Duodenal mucosa (tissue), 2 donors: Measurements from ENCODE around the gene COL16A1.
A peak's percentile ranks its signal among the peaks of the same experiment; 100 is the strongest.

Source experiments
- H3K27ac ChIP-seq: one replicate; pipeline ENCODE4 v1.7.0; 2013; ENCODE audit warnings: low read depth, low read length
- H3K27me3 ChIP-seq, 2 donors: one replicate each; pipeline ENCODE4 v1.7.0; 2013; ENCODE audit warnings: low read length in 2 of 2, control low read depth in 1 of 2; ENCODE audit not compliant: insufficient read depth in 2 of 2, control insufficient read depth in 1 of 2
- H3K36me3 ChIP-seq, 2 donors: one replicate each; pipeline ENCODE4 v1.7.0; 2013; ENCODE audit warnings: low read length in 2 of 2, control low read depth in 1 of 2; ENCODE audit not compliant: insufficient read depth in 2 of 2, control insufficient read depth in 1 of 2
- H3K4me1 ChIP-seq, 2 donors: one replicate each; pipeline ENCODE4 v1.7.0; 2013; ENCODE audit warnings: low read length in 2 of 2, control low read depth in 1 of 2; ENCODE audit not compliant: insufficient read depth in 2 of 2, control insufficient read depth in 1 of 2
- H3K4me3 ChIP-seq, 2 donors: one replicate each; pipeline ENCODE4 v1.7.0; 2013; ENCODE audit warnings: low read length in 2 of 2, low read depth in 1 of 2
- H3K9ac ChIP-seq, 2 donors: one replicate each; pipeline ENCODE4 v1.7.0; 2013; ENCODE audit warnings: low read length in 2 of 2, low read depth in 1 of 2
- H3K9me3 ChIP-seq, 2 donors: one replicate each; pipeline ENCODE4 v1.7.0; 2013; ENCODE audit warnings: low read length in 2 of 2, control low read depth in 1 of 2; ENCODE audit not compliant: control insufficient read depth in 1 of 2

COL16A1 gene

GRCh38 chr1:31652891-31653499 is 50.8 kb downstream of the COL16A1 start:
- Histone ChIP-seq H3K4me3 (no peak overlapping the region), H3K36me3 (peaks cover 0 to 2% of the 10 kb centered on the region in 2 donors), H3K4me1 (peaks cover 3 to 14% of the 10 kb centered on the region in 2 donors), H3K9me3 (no peaks in the 10 kb centered on the region), H3K9ac (no peak overlapping the region), H3K27ac (no peak overlapping the region), H3K27me3 (no peaks in the 10 kb centered on the region)

- no peaks in the 10 kb centered on the region for H3K27me3 ChIP-seq
- H3K27ac ChIP-seq: no peak overlapping the region
- no peaks in the 10 kb centered on the region for H3K9me3 ChIP-seq
- no peak overlapping the region for H3K9ac ChIP-seq
- H3K36me3 ChIP-seq: peaks cover 0 to 2% of the 10 kb centered on the region in 2 donors
- H3K4me1 ChIP-seq: peaks cover 3 to 14% of the 10 kb centered on the region in 2 donors
- H3K4me3 ChIP-seq: no peak overlapping the region
Observed at GRCh38 chr1:31651766-31652165, 52.1 kb downstream of the COL16A1 start.

DNA sequence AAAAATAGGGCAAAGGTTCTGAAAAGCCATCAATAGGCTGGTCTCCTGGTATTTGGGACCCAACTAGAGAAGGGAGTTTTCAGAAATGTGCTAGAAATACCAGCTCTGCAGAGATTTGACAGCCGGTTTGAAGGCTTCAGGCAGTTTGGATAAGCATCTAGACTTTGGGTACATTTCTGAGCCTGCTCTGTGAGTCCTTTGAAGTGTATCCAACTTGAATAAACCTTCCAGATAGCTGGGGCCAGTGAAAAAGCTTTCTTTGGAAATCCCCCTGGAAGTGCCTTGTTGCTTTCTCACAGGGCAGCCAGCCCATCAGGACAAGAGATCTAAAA is 52.8 kb downstream of the COL16A1 start:
- no peak overlapping the region for H3K9ac ChIP-seq
- H3K9me3 ChIP-seq: no peaks in the 10 kb centered on the region
- H3K27me3 ChIP-seq: no peaks in the 10 kb centered on the region
- H3K27ac ChIP-seq: no peak overlapping the region
- peaks cover 3 to 14% of the 10 kb centered on the region in 2 donors for H3K4me1 ChIP-seq
- H3K4me3 ChIP-seq: no peak overlapping the region
- peaks cover 0 to 2% of the 10 kb centered on the region in 2 donors for H3K36me3 ChIP-seq

DNA sequence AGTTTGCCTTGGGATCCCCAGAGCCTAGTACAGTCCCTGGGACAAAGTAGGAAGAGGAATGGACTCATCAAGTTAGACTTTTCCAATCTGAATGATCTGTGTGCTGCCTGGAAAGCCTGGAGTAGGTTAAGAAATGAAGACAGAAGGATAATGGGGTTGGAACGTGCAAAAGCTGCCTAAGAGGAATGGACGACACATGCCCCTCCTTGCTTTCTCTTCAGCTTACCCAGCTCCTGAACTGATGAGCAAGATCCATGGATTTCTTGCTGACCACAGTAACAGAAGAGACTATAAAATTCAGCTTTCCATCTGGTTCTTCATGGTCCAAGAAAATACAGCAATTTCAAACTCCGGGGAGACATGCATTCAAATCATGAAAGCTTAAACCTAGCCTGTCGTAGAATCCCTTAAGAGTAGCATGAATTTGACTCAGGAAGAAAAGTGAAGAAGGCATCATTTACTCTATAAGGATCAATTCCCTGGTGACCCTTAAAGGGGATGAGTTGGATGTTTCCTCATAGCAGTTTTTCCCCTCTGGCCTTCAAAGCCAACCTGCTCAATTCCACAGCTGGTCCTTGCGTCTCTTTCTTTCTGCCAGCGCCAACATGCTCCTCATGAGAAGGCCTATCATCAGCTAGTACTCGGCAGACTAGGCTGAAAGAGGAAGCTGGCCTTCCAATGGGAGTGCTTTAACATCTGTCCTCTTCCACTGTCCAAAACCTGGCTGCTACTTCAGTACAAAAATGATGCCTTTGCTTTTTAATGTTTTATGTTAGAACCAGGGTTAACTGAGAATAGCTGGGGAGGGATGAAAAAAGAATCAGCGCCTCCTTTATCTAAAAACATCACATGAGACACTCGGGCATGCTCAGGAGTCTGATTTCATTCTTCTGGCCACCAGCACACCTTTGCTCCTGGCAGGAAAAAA is 53.4 kb downstream of the COL16A1 start:
- H3K36me3 ChIP-seq: peaks cover 0 to 2% of the 10 kb centered on the region in 2 donors
- H3K4me1 ChIP-seq: peaks cover 9 to 19% of the 10 kb centered on the region in 2 donors
- H3K27me3 ChIP-seq: no peaks in the 10 kb centered on the region
- no peak overlapping the region for H3K9ac ChIP-seq
- no peak overlapping the region for H3K4me3 ChIP-seq
- no peaks in the 10 kb centered on the region for H3K9me3 ChIP-seq
- H3K27ac ChIP-seq: no peak overlapping the region

DNA sequence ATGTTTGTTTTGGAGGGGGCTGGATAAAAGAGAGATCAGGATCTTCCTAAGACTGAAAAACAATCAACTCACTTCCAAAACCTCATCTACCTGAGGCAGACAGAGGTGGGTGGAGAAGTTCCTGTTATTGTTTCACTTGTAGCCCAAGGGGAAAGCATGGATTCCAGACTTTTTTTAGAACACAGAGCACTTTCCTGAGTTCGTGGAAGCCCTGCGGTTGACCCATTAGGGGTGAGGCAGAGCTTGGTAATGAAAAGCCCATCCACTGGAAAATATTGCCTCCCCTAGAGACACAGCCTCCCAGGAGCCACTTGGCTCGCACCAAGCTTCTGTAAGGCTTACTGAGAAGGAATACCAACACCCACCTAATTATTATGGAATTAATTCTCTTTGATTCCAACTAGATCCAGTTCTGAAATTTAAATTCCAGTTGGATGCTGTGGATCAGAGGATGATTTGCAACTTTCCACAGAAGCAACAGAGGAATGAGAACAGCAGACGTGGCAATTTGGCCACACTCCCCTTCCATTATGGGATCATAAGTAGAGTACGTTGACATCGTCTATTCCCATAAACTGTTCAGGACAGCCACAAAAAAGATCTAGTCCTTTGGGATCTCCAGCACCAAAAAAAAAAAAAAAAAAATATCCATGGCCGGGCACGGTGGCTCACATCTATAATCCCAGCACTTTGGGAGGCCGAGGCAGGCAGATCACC is 55.0 kb downstream of the COL16A1 start:
- Histone ChIP-seq H3K27me3 (no peaks in the 10 kb centered on the region), H3K27ac (no peak overlapping the region), H3K9ac (no peak overlapping the region), H3K36me3 (peaks cover 0 to 2% of the 10 kb centered on the region in 2 donors), H3K9me3 (no peaks in the 10 kb centered on the region), H3K4me3 (no peak overlapping the region), H3K4me1 (peaks cover 15 to 25% of the 10 kb centered on the region in 2 donors)

DNA sequence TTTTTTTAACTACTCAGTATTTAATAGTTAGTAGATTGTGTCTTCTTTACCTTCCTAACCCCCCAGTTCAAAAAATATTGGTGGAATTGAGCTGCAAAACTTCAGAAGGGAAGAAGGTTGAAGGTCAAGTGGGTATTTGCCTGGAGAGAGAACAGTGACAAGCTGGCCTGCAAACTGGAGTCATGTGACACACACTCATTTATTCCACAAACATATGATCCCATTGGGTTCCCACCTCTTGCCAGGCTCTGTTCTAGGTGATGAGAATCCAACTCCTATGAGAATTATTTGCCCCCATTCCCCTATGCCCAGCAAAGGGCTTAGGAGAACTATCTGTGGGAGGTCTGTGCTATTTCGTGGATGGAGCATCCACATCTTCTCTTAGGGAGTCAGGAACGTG is 55.6 kb downstream of the COL16A1 start:
- H3K36me3 ChIP-seq: peaks cover 0 to 2% of the 10 kb centered on the region in 2 donors
- H3K27ac ChIP-seq: no peak overlapping the region
- no peaks in the 10 kb centered on the region for H3K9me3 ChIP-seq
- peaks cover 21 to 31% of the 10 kb centered on the region in 2 donors for H3K4me1 ChIP-seq
- no peaks in the 10 kb centered on the region for H3K27me3 ChIP-seq
- no peak overlapping the region for H3K9ac ChIP-seq
- no peak overlapping the region for H3K4me3 ChIP-seq

DNA sequence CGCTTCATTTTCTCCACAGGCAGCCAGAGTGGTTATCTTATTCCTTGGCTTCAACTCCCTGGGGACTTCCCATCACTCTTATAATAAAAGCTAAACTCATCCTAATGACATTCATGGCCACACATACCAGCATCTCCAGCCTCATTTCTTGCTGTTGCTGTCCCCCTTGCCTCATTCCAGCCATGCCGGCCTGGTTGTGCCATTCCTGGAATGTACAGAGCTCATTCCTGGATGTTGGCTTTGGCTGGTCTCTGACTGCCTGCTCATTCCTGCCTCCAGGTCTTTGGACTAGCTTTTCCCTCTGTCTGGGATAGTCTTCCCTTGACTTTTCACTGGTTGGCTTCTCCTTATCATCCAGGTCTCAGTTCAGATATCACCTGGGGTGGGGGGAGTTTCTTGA is 56.7 kb downstream of the COL16A1 start:
- Histone ChIP-seq H3K4me1 (peaks cover 25 to 40% of the 10 kb centered on the region in 2 donors), H3K27me3 (no peaks in the 10 kb centered on the region), H3K27ac (no peak overlapping the region), H3K36me3 (no peaks in the 10 kb centered on the region), H3K9me3 (no peaks in the 10 kb centered on the region), H3K9ac (no peak overlapping the region), H3K4me3 (no peak overlapping the region)

DNA sequence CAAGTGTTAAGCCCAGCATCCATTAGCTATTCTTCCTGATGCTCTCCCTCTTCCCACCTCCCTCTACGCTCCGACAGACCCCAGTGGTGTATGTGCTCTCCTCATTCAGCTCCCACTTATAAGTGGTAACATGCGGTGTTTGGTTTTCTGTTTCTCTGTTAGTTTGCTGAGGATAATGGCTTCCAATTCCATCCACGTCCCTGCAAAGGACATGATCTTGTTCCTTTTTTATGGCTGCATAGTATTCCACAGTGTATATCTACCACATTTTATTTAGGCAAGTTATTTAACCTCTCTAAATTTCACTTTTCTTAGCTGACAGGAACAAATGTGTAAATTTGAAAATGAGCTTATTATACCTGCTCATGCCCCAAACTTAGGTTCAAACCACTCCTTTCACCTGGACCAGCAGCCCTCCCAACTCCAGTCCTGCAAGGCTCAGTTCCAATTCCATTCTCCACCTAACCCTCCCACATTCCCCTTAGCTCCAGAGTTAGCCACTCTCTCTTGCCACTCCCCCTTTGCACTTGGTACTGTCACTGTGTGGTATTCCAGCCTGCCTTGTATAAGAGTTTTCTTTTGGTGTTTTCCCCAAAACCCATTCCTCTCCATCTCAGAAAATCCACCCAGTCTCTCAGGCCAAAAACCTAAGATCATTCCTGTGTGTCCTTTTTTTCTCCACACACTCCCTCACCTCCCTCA is 57.4 kb downstream of the COL16A1 start:
- H3K4me3 ChIP-seq: no peak overlapping the region
- no peaks in the 10 kb centered on the region for H3K27me3 ChIP-seq
- H3K9me3 ChIP-seq: no peaks in the 10 kb centered on the region
- no peaks in the 10 kb centered on the region for H3K36me3 ChIP-seq
- H3K9ac ChIP-seq: no peak overlapping the region
- H3K4me1 ChIP-seq: peaks cover 25 to 39% of the 10 kb centered on the region in 2 donors
- H3K27ac ChIP-seq: no peak overlapping the region

- Histone ChIP-seq H3K9ac (peak overlapping the region; percentile 90 to 94), H3K9me3 (no peaks in the 10 kb centered on the region), H3K27ac (peak overlapping the region; percentile 97), H3K36me3 (peaks cover 0 to 2% of the 10 kb centered on the region in 2 donors), H3K4me3 (peak overlapping the region; percentile 89 to 90), H3K4me1 (peaks cover 22 to 28% of the 10 kb centered on the region in 2 donors), H3K27me3 (no peaks in the 10 kb centered on the region)
Observed at GRCh38 chr1:31645274-31645568, 58.6 kb downstream of the COL16A1 start.
